Liver (tissue), 8 donors: ENCODE data around the gene SORL1-AS1.

Experiments
- DNase-seq: peaks from one replicate; pipeline ENCODE4 v3.0.0-alpha.2; 2017; ENCODE audit warnings: low spot score
- H3K27ac ChIP-seq, 2 donors: one replicate each; pipeline ENCODE4 v1.7.0; 2013; ENCODE audit warnings: inconsistent platforms in 2 of 2, low read length in 2 of 2, control low read depth in 1 of 2, low read depth in 1 of 2, mild to moderate bottlenecking in 1 of 2
- H3K27me3 ChIP-seq, 4 donors: one replicate each; pipeline versions ENCODE4 v1.6.1 to v1.7.0; 2013; ENCODE audit warnings: low read length in 3 of 4, inconsistent platforms in 1 of 4, mild to moderate bottlenecking in 1 of 4, moderate library complexity in 1 of 4; ENCODE audit not compliant: control insufficient read depth in 4 of 4, insufficient read depth in 4 of 4
- H3K36me3 ChIP-seq, 4 donors: one replicate each; pipeline versions ENCODE4 v1.6.1 to v1.7.0; 2013; ENCODE audit warnings: low read length in 3 of 4, mild to moderate bottlenecking in 3 of 4, low read depth in 1 of 4, moderate library complexity in 1 of 4; ENCODE audit not compliant: control insufficient read depth in 4 of 4, insufficient read depth in 3 of 4
- H3K4me1 ChIP-seq, 4 donors: one replicate each; pipeline versions ENCODE4 v1.6.1 to v1.7.0; 2013; ENCODE audit warnings: low read length in 3 of 4, mild to moderate bottlenecking in 3 of 4, moderate library complexity in 1 of 4; ENCODE audit not compliant: control insufficient read depth in 4 of 4, insufficient read depth in 4 of 4
- H3K4me3 ChIP-seq, 3 donors: one replicate each; pipeline versions ENCODE4 v1.6.1 to v1.7.0; 2013; ENCODE audit warnings: low read length in 3 of 3, control low read depth in 1 of 3, low read depth in 1 of 3, mild to moderate bottlenecking in 1 of 3
- H3K9ac ChIP-seq, 2 donors: one replicate each; pipeline ENCODE4 v1.7.0; 2013; ENCODE audit warnings: low read length in 2 of 2, mild to moderate bottlenecking in 2 of 2, moderate library complexity in 2 of 2, control low read depth in 1 of 2, low read depth in 1 of 2
- H3K9me3 ChIP-seq, 4 donors: one replicate each; pipeline versions ENCODE4 v1.6.1 to v1.7.0; 2013; ENCODE audit warnings: low read length in 3 of 4; ENCODE audit not compliant: control insufficient read depth in 4 of 4
- EGR1 ChIP-seq, 2 donors: IDR thresholded peaks; 2 replicates each; pipeline ENCODE4 v1.6.1; 2016 to 2018; ENCODE audit warnings: antibody characterized with exemption in 2 of 2, low read depth in 2 of 2
- FOXA1 ChIP-seq: IDR thresholded peaks from 2 replicates; pipeline ENCODE4 v1.6.1; 2016; ENCODE audit warnings: antibody characterized with exemption
- FOXA2 ChIP-seq: IDR thresholded peaks from 2 replicates; pipeline ENCODE4 v1.6.1; 2016; ENCODE audit warnings: antibody characterized with exemption
- GABPA ChIP-seq, 2 donors: IDR thresholded peaks in 1 of 2; conservative IDR thresholded peaks in 1 of 2; 2 replicates each; pipeline ENCODE4 v1.6.1; 2016; ENCODE audit warnings: antibody characterized with exemption in 2 of 2, mild to moderate bottlenecking in 1 of 2, moderate library complexity in 1 of 2
- HNF4A ChIP-seq, 2 donors: conservative IDR thresholded peaks; 2 replicates each; pipeline ENCODE4 v1.6.1; 2016; ENCODE audit warnings: antibody characterized with exemption in 2 of 2, mild to moderate bottlenecking in 2 of 2
- HNF4G ChIP-seq: IDR thresholded peaks from 2 replicates; pipeline ENCODE4 v1.6.1; 2016; ENCODE audit warnings: antibody characterized with exemption
- JUND ChIP-seq, 2 donors: IDR thresholded peaks; 2 replicates each; pipeline ENCODE4 v1.6.1; 2016; ENCODE audit warnings: antibody characterized with exemption in 2 of 2
- MAX ChIP-seq: IDR thresholded peaks from 2 replicates; pipeline ENCODE4 v1.6.1; 2016; ENCODE audit warnings: antibody characterized with exemption
- NR2F2 ChIP-seq: IDR thresholded peaks from 2 replicates; pipeline ENCODE4 v1.6.1; 2016; ENCODE audit warnings: antibody characterized with exemption
- RAD21 ChIP-seq, 2 donors: IDR thresholded peaks; 2 replicates each; pipeline ENCODE4 v1.6.1; 2016; ENCODE audit warnings: antibody characterized with exemption in 2 of 2, mild to moderate bottlenecking in 2 of 2
- REST ChIP-seq: IDR thresholded peaks from 2 replicates; pipeline ENCODE4 v1.6.1; 2016; ENCODE audit warnings: antibody characterized with exemption, mild to moderate bottlenecking
- RXRA ChIP-seq, 2 donors: IDR thresholded peaks; 2 replicates each; pipeline ENCODE4 v1.6.1; 2017 to 2018; ENCODE audit warnings: antibody characterized with exemption in 2 of 2, mild to moderate bottlenecking in 1 of 2
- SP1 ChIP-seq: IDR thresholded peaks from 2 replicates; pipeline ENCODE4 v1.6.1; 2018; ENCODE audit warnings: antibody characterized with exemption, mild to moderate bottlenecking
- TAF1 ChIP-seq: conservative IDR thresholded peaks from 2 replicates; pipeline ENCODE4 v1.6.1; 2016; ENCODE audit warnings: antibody characterized with exemption, mild to moderate bottlenecking
- YY1 ChIP-seq: IDR thresholded peaks from 2 replicates; pipeline ENCODE4 v1.6.1; 2016; ENCODE audit warnings: antibody characterized with exemption, mild to moderate bottlenecking
- ZBTB33 ChIP-seq: IDR thresholded peaks from 2 replicates; pipeline ENCODE4 v1.6.1; 2016; ENCODE audit warnings: antibody characterized with exemption
- WGBS: extraction: QIAGEN DNeasy Blood & Tissue Kit; methylation state at CpG from one replicate; pipeline ENCODE4 v1.1.7; 2013; 5-methylcytosine and 5-hydroxymethylcytosine counted together
- TF ChIP-seq, protein P1 (sequence below): fragments of 150-350 bp; IDR thresholded peaks from 2 replicates; pipeline ENCODE4 v1.5.1; 2017; ENCODE audit warnings: improper control_type of control experiment, low read depth, low read length; ENCODE audit not compliant: missing input control
- TF ChIP-seq, protein P2 (sequence below): IDR thresholded peaks from 2 replicates; pipeline ENCODE4 v1.6.1; 2016; ENCODE audit warnings: antibody characterized with exemption
- donor health status: healthy.
- donor health status: healthy.
- donor health status: healthy.
- donor health status: healthy.
- donor health status: healthy.

Gene SORL1-AS1

DNA sequence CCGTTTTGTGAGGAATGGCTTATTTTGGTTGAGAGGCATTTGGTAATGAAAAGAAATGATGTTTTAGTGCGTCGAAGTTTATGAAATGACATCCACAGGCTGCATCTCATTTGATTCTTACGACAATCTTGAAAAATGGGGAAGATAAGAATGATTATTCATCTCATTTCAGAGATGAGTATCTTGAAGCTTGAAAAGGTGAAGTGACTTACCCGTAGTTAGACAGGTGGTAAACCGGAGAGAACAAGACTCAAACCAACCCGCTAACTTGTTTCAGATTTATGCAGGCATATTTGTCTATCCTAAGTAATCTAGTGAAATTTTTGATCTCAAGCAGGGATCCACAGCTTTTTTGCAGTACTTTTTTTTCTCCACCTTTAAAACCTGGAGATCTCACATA is 9.1 kb upstream of the SORL1-AS1 start:
- Histone ChIP-seq H3K9ac (peak overlapping the region; percentile 65 to 90), H3K4me1 (peaks cover 16 to 71% (median 25%) of the 10 kb centered on the region in 4 donors), H3K4me3 (no peak overlapping the region), H3K36me3 (no peaks in the 10 kb centered on the region), H3K27ac (peak overlapping the region; percentile 88 to 95), H3K9me3 (no peaks in the 10 kb centered on the region), H3K27me3 (no peaks in the 10 kb centered on the region)
- no peak for TF ChIP-seq RAD21 (IDR thresholded peaks at IDR 0.05)
- no peak for TF ChIP-seq SP1
- no peak for TF ChIP-seq FOXA2
- no peak for DNase-seq
- 85% methylated on average over 7 of the region's 7 CpGs for WGBS

DNA sequence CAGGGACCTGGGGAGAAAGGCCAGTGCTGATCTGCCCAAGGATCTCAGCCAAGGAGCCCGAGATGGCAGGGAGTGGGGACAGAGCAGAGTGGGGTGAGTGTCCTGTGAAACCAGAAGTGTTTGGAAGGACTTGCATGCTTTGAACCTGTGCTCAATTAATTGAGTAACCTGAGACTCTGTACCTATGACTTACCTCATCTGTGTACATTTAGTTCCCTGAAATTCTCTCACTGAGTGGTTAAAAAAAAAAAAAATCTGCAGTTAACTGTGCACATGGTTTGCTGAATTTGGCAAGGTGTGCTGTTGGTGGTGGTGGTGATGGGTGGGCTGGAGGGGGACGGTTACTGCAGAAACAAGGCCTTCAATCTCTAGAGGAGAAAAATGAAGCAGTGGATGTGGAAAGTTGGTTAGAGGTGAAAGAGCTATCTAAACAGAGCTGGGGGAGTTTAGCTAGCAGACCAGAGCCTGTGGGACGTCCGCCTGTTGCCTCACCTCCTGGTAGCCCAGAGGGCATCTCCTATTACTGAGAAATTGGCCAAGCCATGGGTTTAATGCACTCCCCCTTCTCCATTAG is 8.3 kb upstream of the SORL1-AS1 start:
- WGBS = 39% methylated on average over 4 of the region's 4 CpGs
- H3K27ac ChIP-seq = peak overlapping the region; percentile 88 to 95

More for the DNA sequence above, 8.3 kb upstream of the SORL1-AS1 start:
- TF ChIP-seq, protein P1, sequence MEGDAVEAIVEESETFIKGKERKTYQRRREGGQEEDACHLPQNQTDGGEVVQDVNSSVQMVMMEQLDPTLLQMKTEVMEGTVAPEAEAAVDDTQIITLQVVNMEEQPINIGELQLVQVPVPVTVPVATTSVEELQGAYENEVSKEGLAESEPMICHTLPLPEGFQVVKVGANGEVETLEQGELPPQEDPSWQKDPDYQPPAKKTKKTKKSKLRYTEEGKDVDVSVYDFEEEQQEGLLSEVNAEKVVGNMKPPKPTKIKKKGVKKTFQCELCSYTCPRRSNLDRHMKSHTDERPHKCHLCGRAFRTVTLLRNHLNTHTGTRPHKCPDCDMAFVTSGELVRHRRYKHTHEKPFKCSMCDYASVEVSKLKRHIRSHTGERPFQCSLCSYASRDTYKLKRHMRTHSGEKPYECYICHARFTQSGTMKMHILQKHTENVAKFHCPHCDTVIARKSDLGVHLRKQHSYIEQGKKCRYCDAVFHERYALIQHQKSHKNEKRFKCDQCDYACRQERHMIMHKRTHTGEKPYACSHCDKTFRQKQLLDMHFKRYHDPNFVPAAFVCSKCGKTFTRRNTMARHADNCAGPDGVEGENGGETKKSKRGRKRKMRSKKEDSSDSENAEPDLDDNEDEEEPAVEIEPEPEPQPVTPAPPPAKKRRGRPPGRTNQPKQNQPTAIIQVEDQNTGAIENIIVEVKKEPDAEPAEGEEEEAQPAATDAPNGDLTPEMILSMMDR = no peak
- TF ChIP-seq JUND (IDR thresholded peaks at IDR 0.05) (peak; percentile 87 to 88), HNF4G (peak; percentile 74), FOXA1 (peak; percentile 52), ZBTB33 (peak; percentile 90), RAD21 (IDR thresholded peaks at IDR 0.05) (peak; percentile 3 to 31), FOXA2 (peak; percentile 62), SP1 (peak; percentile 93), RXRA (IDR thresholded peaks at IDR 0.05) (peak; percentile 85 to 94), NR2F2 (no peak), GABPA (IDR thresholded peaks at IDR 0.05 in 1 of 2, conservative IDR thresholded peaks at IDR 0.05 in 1 of 2) (peak in 1 of 2 donors; percentile 25), YY1 (peak; percentile 75), HNF4A (conservative IDR thresholded peaks at IDR 0.05) (peak; percentile 93 to 96), TAF1 (peak; percentile 20), EGR1 (IDR thresholded peaks at IDR 0.05; ENCODE audit: low read depth in 2 of 2) (no peak), MAX (peak; percentile 79), REST (peak; percentile 25)
- TF ChIP-seq, protein P2, sequence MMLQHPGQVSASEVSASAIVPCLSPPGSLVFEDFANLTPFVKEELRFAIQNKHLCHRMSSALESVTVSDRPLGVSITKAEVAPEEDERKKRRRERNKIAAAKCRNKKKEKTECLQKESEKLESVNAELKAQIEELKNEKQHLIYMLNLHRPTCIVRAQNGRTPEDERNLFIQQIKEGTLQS = peak; percentile 50
- Histone ChIP-seq H3K4me3 (no peak overlapping the region), H3K9ac (peak overlapping the region; percentile 65 to 90), H3K36me3 (no peaks in the 10 kb centered on the region), H3K4me1 (peaks cover 13 to 66% (median 22%) of the 10 kb centered on the region in 4 donors), H3K9me3 (no peaks in the 10 kb centered on the region), H3K27me3 (no peaks in the 10 kb centered on the region)
- no peak for DNase-seq
